Activated T-helper 17 cell treated with anti-CD3 and anti-CD28 coated beads, Interleukin-2, amount 50 U/mL, for 72 hours (primary cell): Measurements from ENCODE around the gene TCF7L2. TPM values are rescaled to one million over a fixed set of nuclear protein-coding genes. Genes with fewer than 3 reads are reported as not detected.

ENCODE experiments used
- ATAC-seq: fragments of 150-1000 bp; cut with Tn5 transposase; replicated peaks from 2 replicates; pipeline ENCODE4 v1.10.0; 2021; ENCODE audit warnings: mild to moderate bottlenecking, moderate library complexity
- H3K27ac Mint-ChIP-seq: one replicate; pipeline ENCODE4 v1.8.0; 2022; ENCODE audit warnings: mixed read lengths
- H3K27me3 Mint-ChIP-seq: one replicate; pipeline ENCODE4 v1.8.0; 2022; ENCODE audit warnings: mixed read lengths
- H3K36me3 Mint-ChIP-seq: one replicate; pipeline ENCODE4 v1.8.0; 2022; ENCODE audit warnings: low read depth, mild to moderate bottlenecking, mixed read lengths
- H3K4me1 Mint-ChIP-seq: one replicate; pipeline ENCODE4 v1.8.0; 2022; ENCODE audit warnings: mixed read lengths
- H3K4me3 Mint-ChIP-seq: one replicate; pipeline ENCODE4 v1.8.0; 2022; ENCODE audit warnings: mild to moderate bottlenecking, mixed read lengths
- H3K9me3 Mint-ChIP-seq: one replicate; pipeline ENCODE4 v1.8.0; 2022; ENCODE audit warnings: mixed read lengths
- total RNA-seq, 2 donors: library from RNA; stranded (reverse); gene quantifications; one replicate each; pipeline ENCODE4 v1.2.3, GENCODE V29; 2022

Gene TCF7L2
- total RNA-seq, 2 donors from 2014 or later: 1.1 to 4.7 TPM

GRCh38 chr10:112953174-112954159 is 3.4 kb downstream of the TCF7L2 start:
- Mint-ChIP-seq H3K27ac (no peak overlapping the region), H3K36me3 (peaks cover 7% of the 10 kb centered on the region), H3K4me1 (peaks cover 18% of the 10 kb centered on the region), H3K9me3 (no peaks in the 10 kb centered on the region), H3K4me3 (peak overlapping the region; percentile 56), H3K27me3 (peaks cover 56% of the 10 kb centered on the region)
- ATAC-seq: no peak

GRCh38 chr10:112954974-112955581 is 5.0 kb downstream of the TCF7L2 start:
- no peak overlapping the region for H3K27ac Mint-ChIP-seq
- H3K9me3 Mint-ChIP-seq: no peaks in the 10 kb centered on the region
- H3K4me1 Mint-ChIP-seq: peaks cover 26% of the 10 kb centered on the region
- peaks cover 7% of the 10 kb centered on the region for H3K36me3 Mint-ChIP-seq
- H3K27me3 Mint-ChIP-seq: peaks cover 58% of the 10 kb centered on the region
- ATAC-seq: no peak
- H3K4me3 Mint-ChIP-seq: no peak overlapping the region

- ATAC-seq: no peak
- Mint-ChIP-seq H3K4me3 (no peak overlapping the region), H3K9me3 (no peaks in the 10 kb centered on the region), H3K36me3 (peaks cover 7% of the 10 kb centered on the region), H3K4me1 (peaks cover 19% of the 10 kb centered on the region), H3K27me3 (peaks cover 56% of the 10 kb centered on the region), H3K27ac (no peak overlapping the region)
These were observed 5.8 kb downstream of the TCF7L2 start for GRCh38 chr10:112955582-112956421.

- Mint-ChIP-seq H3K4me1 (peaks cover 18% of the 10 kb centered on the region), H3K27me3 (peaks cover 57% of the 10 kb centered on the region), H3K36me3 (peaks cover 4% of the 10 kb centered on the region), H3K9me3 (no peaks in the 10 kb centered on the region), H3K4me3 (no peak overlapping the region), H3K27ac (no peak overlapping the region)
- no peak for ATAC-seq
These were observed 6.7 kb downstream of the TCF7L2 start for GRCh38 chr10:112956631-112957350.

GRCh38 chr10:112957640-112958092 is 7.6 kb downstream of the TCF7L2 start:
- no peaks in the 10 kb centered on the region for H3K36me3 Mint-ChIP-seq
- H3K4me3 Mint-ChIP-seq: no peak overlapping the region
- ATAC-seq: no peak
- peaks cover 60% of the 10 kb centered on the region for H3K27me3 Mint-ChIP-seq
- H3K4me1 Mint-ChIP-seq: peaks cover 18% of the 10 kb centered on the region
- H3K9me3 Mint-ChIP-seq: no peaks in the 10 kb centered on the region
- no peak overlapping the region for H3K27ac Mint-ChIP-seq

- no peaks in the 10 kb centered on the region for H3K36me3 Mint-ChIP-seq
- H3K27me3 Mint-ChIP-seq: peaks cover 54% of the 10 kb centered on the region
- H3K9me3 Mint-ChIP-seq: no peaks in the 10 kb centered on the region
- H3K27ac Mint-ChIP-seq: no peak overlapping the region
- H3K4me3 Mint-ChIP-seq: no peak overlapping the region
- H3K4me1 Mint-ChIP-seq: peaks cover 13% of the 10 kb centered on the region
- ATAC-seq: no peak
These were observed 8.4 kb downstream of the TCF7L2 start for GRCh38 chr10:112958275-112958995.

- peaks cover 46% of the 10 kb centered on the region for H3K27me3 Mint-ChIP-seq
- no peaks in the 10 kb centered on the region for H3K36me3 Mint-ChIP-seq
- no peak overlapping the region for H3K27ac Mint-ChIP-seq
- no peak overlapping the region for H3K4me3 Mint-ChIP-seq
- H3K4me1 Mint-ChIP-seq: peaks cover 13% of the 10 kb centered on the region
- ATAC-seq: no peak
- H3K9me3 Mint-ChIP-seq: no peaks in the 10 kb centered on the region
These were observed 9.3 kb downstream of the TCF7L2 start for GRCh38 chr10:112959207-112959838.

GRCh38 chr10:112960151-112960681 is 10.2 kb downstream of the TCF7L2 start:
- Mint-ChIP-seq H3K4me3 (no peak overlapping the region), H3K4me1 (peaks cover 13% of the 10 kb centered on the region), H3K27me3 (peaks cover 48% of the 10 kb centered on the region), H3K27ac (no peak overlapping the region), H3K36me3 (no peaks in the 10 kb centered on the region), H3K9me3 (no peaks in the 10 kb centered on the region)
- no peak for ATAC-seq

GRCh38 chr10:112961609-112962008 is 11.6 kb downstream of the TCF7L2 start:
- no peak for ATAC-seq
- H3K36me3 Mint-ChIP-seq: no peaks in the 10 kb centered on the region
- peaks cover 43% of the 10 kb centered on the region for H3K27me3 Mint-ChIP-seq
- H3K4me1 Mint-ChIP-seq: peaks cover 10% of the 10 kb centered on the region
- no peaks in the 10 kb centered on the region for H3K9me3 Mint-ChIP-seq
- no peak overlapping the region for H3K27ac Mint-ChIP-seq
- H3K4me3 Mint-ChIP-seq: no peak overlapping the region

GRCh38 chr10:112962343-112962742 is 12.3 kb downstream of the TCF7L2 start:
- H3K27me3 Mint-ChIP-seq: peaks cover 39% of the 10 kb centered on the region
- H3K36me3 Mint-ChIP-seq: no peaks in the 10 kb centered on the region
- no peak overlapping the region for H3K4me3 Mint-ChIP-seq
- H3K9me3 Mint-ChIP-seq: no peaks in the 10 kb centered on the region
- peaks cover 10% of the 10 kb centered on the region for H3K4me1 Mint-ChIP-seq
- ATAC-seq: no peak
- no peak overlapping the region for H3K27ac Mint-ChIP-seq

GRCh38 chr10:112963835-112964234 is 13.8 kb downstream of the TCF7L2 start:
- Mint-ChIP-seq H3K27ac (no peak overlapping the region), H3K4me1 (peaks cover 6% of the 10 kb centered on the region), H3K27me3 (peaks cover 28% of the 10 kb centered on the region), H3K36me3 (no peaks in the 10 kb centered on the region), H3K4me3 (no peak overlapping the region), H3K9me3 (no peaks in the 10 kb centered on the region)
- ATAC-seq: no peak

GRCh38 chr10:112964482-112964881 is 14.4 kb downstream of the TCF7L2 start:
- H3K27ac Mint-ChIP-seq: no peak overlapping the region
- no peak for ATAC-seq
- no peaks in the 10 kb centered on the region for H3K9me3 Mint-ChIP-seq
- H3K4me3 Mint-ChIP-seq: no peak overlapping the region
- H3K27me3 Mint-ChIP-seq: peaks cover 25% of the 10 kb centered on the region
- H3K4me1 Mint-ChIP-seq: no peaks in the 10 kb centered on the region
- H3K36me3 Mint-ChIP-seq: no peaks in the 10 kb centered on the region
